Measurements from ENCODE around the gene PSMA8. TPM values are rescaled to one million over a fixed set of nuclear protein-coding genes. Genes with fewer than 3 reads are reported as not detected.

The PSMA8 gene
- total and polyA plus RNA-seq, 2 donors (not counting 1 experiment from before 2014, with no cell fraction given), result not detected

GRCh38 chr18:26225022-26225693 lies 91.5 kb downstream of the PSMA8 start:
- H3K79me2 ChIP-seq (ENCODE audit: control insufficient read depth, insufficient read depth, low read length), result no peaks in the 10 kb centered on the region
- H3K4me2 ChIP-seq (ENCODE audit: extremely low read depth, insufficient read depth, low read length), result no peak overlapping the region
- H4K20me1 ChIP-seq (ENCODE audit: control insufficient read depth, extremely low read depth, insufficient read depth, low read length), result no peaks in the 10 kb centered on the region
- H3K9ac ChIP-seq (ENCODE audit: insufficient read depth, low read length), result no peak overlapping the region
- H2AFZ ChIP-seq (ENCODE audit: low read length), result no peak overlapping the region
- DNase-seq (ENCODE audit: low read depth in 2 of 2), result no peak
- H3K9me3 ChIP-seq (ENCODE audit: control insufficient read depth, insufficient read depth, low read depth, low read length), result no peaks in the 10 kb centered on the region
- no peak overlapping the region for H3K27ac ChIP-seq (ENCODE audit: insufficient read depth, low read length)
- no peaks in the 10 kb centered on the region for H3K4me1 ChIP-seq (ENCODE audit: control insufficient read depth, extremely low read depth, insufficient read depth, low read length)
- TF ChIP-seq, protein P1, sequence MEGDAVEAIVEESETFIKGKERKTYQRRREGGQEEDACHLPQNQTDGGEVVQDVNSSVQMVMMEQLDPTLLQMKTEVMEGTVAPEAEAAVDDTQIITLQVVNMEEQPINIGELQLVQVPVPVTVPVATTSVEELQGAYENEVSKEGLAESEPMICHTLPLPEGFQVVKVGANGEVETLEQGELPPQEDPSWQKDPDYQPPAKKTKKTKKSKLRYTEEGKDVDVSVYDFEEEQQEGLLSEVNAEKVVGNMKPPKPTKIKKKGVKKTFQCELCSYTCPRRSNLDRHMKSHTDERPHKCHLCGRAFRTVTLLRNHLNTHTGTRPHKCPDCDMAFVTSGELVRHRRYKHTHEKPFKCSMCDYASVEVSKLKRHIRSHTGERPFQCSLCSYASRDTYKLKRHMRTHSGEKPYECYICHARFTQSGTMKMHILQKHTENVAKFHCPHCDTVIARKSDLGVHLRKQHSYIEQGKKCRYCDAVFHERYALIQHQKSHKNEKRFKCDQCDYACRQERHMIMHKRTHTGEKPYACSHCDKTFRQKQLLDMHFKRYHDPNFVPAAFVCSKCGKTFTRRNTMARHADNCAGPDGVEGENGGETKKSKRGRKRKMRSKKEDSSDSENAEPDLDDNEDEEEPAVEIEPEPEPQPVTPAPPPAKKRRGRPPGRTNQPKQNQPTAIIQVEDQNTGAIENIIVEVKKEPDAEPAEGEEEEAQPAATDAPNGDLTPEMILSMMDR (conservative IDR thresholded peaks at IDR 0.05 in 1 of 2, IDR thresholded peaks at IDR 0.05 in 1 of 2; ENCODE audit: low read depth in 1 of 2, low read length in 2 of 2), result no peak
- no peak for TF ChIP-seq EZH2 (IDR thresholded peaks at IDR 0.05; ENCODE audit: low read length, missing control alignments)
- no peak overlapping the region for H3K4me3 ChIP-seq (replicated peaks in 1 of 4; ENCODE audit: control extremely low read depth in 1 of 4, insufficient read depth in 1 of 4, low read depth in 3 of 4, low read length in 4 of 4)
- H3K27me3 ChIP-seq (ENCODE audit: control insufficient read depth, insufficient read depth, low read length), result no peaks in the 10 kb centered on the region
- H3K36me3 ChIP-seq (ENCODE audit: control insufficient read depth, insufficient read depth, low read length), result no peaks in the 10 kb centered on the region

DNA sequence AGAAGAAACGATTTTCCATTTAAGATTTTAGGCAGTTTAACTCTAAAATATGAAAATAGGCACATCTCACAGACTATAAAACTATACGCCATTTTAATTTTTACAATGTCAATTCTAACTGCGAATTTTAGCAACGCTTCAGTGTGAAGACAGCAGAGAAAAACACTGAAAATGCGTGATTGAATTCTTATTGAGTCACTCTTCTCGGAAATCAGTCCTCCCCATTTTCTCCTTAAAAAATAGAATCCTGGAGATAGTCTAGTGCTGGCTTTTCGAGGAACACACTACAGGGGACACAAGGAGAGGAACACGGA lies 92.2 kb downstream of the PSMA8 start:
- H3K9ac ChIP-seq (ENCODE audit: insufficient read depth, low read length), result peak overlapping the region; percentile 27
- H3K79me2 ChIP-seq (ENCODE audit: control insufficient read depth, insufficient read depth, low read length), result no peaks in the 10 kb centered on the region
- no peak overlapping the region for H3K27ac ChIP-seq (ENCODE audit: insufficient read depth, low read length)

GRCh38 chr18:26226229-26227050 lies 92.8 kb downstream of the PSMA8 start, which contains the start of gene TAF4B:
TAF4B (plus strand) TSS chr18:26226445; CDS start chr18:26226934, 489 bp downstream.
- peak within 1 kb of the TSS; percentile 98 for H3K4me2 ChIP-seq (ENCODE audit: extremely low read depth, insufficient read depth, low read length)
- peak; percentile 89 to 92 for DNase-seq (ENCODE audit: low read depth in 2 of 2)
- no peaks in the 10 kb centered on the region for H3K36me3 ChIP-seq (ENCODE audit: control insufficient read depth, insufficient read depth, low read length)
- TF ChIP-seq, protein P1 (conservative IDR thresholded peaks at IDR 0.05 in 1 of 2, IDR thresholded peaks at IDR 0.05 in 1 of 2; ENCODE audit: low read depth in 1 of 2, low read length in 2 of 2), result no peak
- no peak for TF ChIP-seq EZH2 (IDR thresholded peaks at IDR 0.05; ENCODE audit: low read length, missing control alignments)
- peak within 1 kb of the TSS; percentile 90 for H2AFZ ChIP-seq (ENCODE audit: low read length)
- peak within 1 kb of the TSS; percentile 57 for H3K9ac ChIP-seq (ENCODE audit: insufficient read depth, low read length)
- H3K9me3 ChIP-seq (ENCODE audit: control insufficient read depth, insufficient read depth, low read depth, low read length), result no peaks in the 10 kb centered on the region
- H3K79me2 ChIP-seq (ENCODE audit: control insufficient read depth, insufficient read depth, low read length), result no peaks in the 10 kb centered on the region
- H3K27me3 ChIP-seq (ENCODE audit: control insufficient read depth, insufficient read depth, low read length), result no peaks in the 10 kb centered on the region
- H4K20me1 ChIP-seq (ENCODE audit: control insufficient read depth, extremely low read depth, insufficient read depth, low read length), result no peaks in the 10 kb centered on the region
- peak within 1 kb of the TSS; percentile 17 for H3K27ac ChIP-seq (ENCODE audit: insufficient read depth, low read length)
- H3K4me3 ChIP-seq (replicated peaks in 1 of 4; ENCODE audit: control extremely low read depth in 1 of 4, insufficient read depth in 1 of 4, low read depth in 3 of 4, low read length in 4 of 4), result peak within 1 kb of the TSS; percentile 71 to 83 (median 72)
- H3K4me1 ChIP-seq (ENCODE audit: control insufficient read depth, extremely low read depth, insufficient read depth, low read length), result no peaks in the 10 kb centered on the region

More for the DNA sequence above, 92.2 kb downstream of the PSMA8 start:
- H3K36me3 ChIP-seq (ENCODE audit: control insufficient read depth, insufficient read depth, low read length), result no peaks in the 10 kb centered on the region
- H3K27me3 ChIP-seq (ENCODE audit: control insufficient read depth, insufficient read depth, low read length), result no peaks in the 10 kb centered on the region
- no peaks in the 10 kb centered on the region for H3K4me1 ChIP-seq (ENCODE audit: control insufficient read depth, extremely low read depth, insufficient read depth, low read length)
- no peaks in the 10 kb centered on the region for H3K9me3 ChIP-seq (ENCODE audit: control insufficient read depth, insufficient read depth, low read depth, low read length)
- TF ChIP-seq EZH2 (IDR thresholded peaks at IDR 0.05; ENCODE audit: low read length, missing control alignments), result no peak
- TF ChIP-seq, protein P1 (conservative IDR thresholded peaks at IDR 0.05 in 1 of 2, IDR thresholded peaks at IDR 0.05 in 1 of 2; ENCODE audit: low read depth in 1 of 2, low read length in 2 of 2), result no peak
- H4K20me1 ChIP-seq (ENCODE audit: control insufficient read depth, extremely low read depth, insufficient read depth, low read length), result no peaks in the 10 kb centered on the region
- DNase-seq (ENCODE audit: low read depth in 2 of 2), result no peak
- H3K4me2 ChIP-seq (ENCODE audit: extremely low read depth, insufficient read depth, low read length), result peak overlapping the region; percentile 82
- peak overlapping the region; percentile 24 to 74 (median 72) for H3K4me3 ChIP-seq (replicated peaks in 1 of 4; ENCODE audit: control extremely low read depth in 1 of 4, insufficient read depth in 1 of 4, low read depth in 3 of 4, low read length in 4 of 4)
- peak overlapping the region; percentile 79 for H2AFZ ChIP-seq (ENCODE audit: low read length)
